ENCODE measurements around the gene FCGR3B.
"Not testable (repeated sequence)": the region's sequence is repeated elsewhere in the genome, so short reads cannot be mapped to it uniquely, and the experiment has no call there.

Gene FCGR3B

DNA sequence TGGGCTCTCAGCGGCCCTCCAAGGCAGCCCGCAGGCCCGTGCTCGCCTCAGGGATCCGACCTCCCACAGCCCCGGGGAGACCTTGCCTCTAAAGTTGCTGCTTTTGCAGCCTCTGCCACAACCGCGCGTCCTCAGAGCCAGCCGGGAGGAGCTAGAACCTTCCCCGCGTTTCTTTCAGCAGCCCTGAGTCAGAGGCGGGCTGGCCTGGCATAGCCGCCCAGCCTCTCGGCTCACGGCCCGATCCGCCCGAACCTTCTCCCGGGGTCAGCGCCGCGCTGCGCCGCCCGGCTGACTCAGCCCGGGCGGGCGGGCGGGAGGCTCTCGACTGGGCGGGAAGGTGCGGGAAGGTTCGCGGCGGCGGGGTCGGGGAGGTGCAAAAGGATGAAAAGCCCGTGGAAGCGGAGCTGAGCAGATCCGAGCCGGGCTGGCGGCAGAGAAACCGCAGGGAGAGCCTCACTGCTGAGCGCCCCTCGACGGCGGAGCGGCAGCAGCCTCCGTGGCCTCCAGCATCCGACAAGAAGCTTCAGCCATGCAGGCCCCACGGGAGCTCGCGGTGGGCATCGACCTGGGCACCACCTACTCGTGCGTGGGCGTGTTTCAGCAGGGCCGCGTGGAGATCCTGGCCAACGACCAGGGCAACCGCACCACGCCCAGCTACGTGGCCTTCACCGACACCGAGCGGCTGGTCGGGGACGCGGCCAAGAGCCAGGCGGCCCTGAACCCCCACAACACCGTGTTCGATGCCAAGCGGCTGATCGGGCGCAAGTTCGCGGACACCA is 25.0 kb downstream of the FCGR3B start:
- H3K4me3 ChIP-seq (ENCODE audit: low read depth, low read length), result not testable (repeated sequence)

DNA sequence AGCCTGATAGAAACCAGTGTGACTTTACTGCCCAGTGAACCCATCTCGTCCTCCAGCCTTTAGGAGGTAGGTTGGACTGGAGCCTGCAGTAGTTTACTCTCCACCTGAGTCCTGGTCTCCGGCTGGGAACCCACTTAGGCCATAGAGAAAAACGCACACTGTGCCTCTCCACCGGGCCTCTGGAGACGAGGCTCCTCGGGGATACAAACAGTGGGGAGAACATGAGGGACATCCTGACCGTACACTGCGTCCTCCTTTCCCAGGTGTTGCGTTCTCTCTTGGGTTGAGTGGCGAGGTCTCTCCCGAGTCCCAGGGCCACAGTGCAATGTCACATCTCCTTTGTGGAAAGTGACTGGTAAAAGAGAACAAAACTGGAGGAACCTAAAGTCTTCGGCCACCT is 26.0 kb downstream of the FCGR3B start:
- not testable (repeated sequence) for H3K4me3 ChIP-seq (ENCODE audit: low read depth, low read length)

DNA sequence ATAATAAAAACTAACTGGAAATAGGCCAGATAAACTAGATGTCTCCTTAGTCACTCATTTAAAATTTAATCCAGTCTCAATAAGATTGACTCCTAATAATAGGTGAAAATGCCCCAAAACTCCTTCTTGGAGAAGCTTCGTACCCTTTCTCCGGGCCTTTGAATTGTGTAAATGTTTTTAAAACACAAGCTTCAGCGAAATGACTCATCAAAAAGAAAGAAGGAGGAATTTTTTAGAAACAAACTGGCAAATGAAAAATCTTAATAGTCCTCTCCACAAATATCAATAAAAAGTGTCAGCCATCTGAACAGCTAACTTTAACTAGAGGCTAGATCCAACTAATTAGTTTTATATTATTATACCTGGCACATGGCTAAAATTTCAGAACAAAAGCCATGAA is 33.9 kb downstream of the FCGR3B start:
- H3K4me3 ChIP-seq (ENCODE audit: low read depth, low read length), result not testable (repeated sequence)

DNA sequence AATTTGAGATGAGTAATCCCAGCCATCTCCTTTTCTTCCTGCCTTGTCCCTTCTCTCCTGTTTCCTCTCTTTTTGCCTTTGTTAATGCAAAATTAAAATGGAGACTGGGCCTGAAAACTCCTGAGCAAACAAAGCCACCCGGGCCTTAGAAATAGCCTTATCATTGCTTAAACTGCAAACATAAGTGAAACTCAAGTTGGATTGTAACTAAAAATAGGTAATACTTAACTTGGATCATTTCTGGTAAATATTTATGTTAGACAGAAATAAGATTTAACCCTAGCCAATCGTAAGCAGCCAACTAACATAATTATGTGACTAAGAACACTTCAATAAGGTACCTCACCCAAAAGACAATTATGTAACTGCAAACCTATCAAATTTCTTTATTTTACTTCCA is 35.4 kb downstream of the FCGR3B start:
- H3K4me3 ChIP-seq (ENCODE audit: low read depth, low read length), result not testable (repeated sequence)

DNA sequence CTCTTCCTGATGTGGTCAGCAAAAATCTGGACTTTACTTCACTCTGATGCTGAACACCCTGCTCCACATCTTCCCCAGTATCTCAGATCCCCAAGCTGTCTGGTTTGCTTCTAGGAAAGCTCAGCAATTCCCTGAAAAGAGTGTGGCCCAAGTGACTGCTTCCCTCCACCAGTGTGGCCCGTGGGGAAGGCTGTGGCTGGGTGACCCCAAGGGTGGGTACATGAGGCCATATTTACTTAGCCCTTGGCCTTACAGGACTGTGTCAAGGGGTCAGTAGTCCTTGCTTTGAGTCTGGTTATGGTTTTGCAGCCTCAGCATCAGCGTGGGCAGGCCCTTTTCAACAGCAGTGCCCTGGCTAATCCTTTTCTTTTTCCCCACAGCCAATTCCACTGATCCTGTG is 35.8 kb downstream of the FCGR3B start:
- H3K4me3 ChIP-seq (ENCODE audit: low read depth, low read length), result not testable (repeated sequence)

DNA sequence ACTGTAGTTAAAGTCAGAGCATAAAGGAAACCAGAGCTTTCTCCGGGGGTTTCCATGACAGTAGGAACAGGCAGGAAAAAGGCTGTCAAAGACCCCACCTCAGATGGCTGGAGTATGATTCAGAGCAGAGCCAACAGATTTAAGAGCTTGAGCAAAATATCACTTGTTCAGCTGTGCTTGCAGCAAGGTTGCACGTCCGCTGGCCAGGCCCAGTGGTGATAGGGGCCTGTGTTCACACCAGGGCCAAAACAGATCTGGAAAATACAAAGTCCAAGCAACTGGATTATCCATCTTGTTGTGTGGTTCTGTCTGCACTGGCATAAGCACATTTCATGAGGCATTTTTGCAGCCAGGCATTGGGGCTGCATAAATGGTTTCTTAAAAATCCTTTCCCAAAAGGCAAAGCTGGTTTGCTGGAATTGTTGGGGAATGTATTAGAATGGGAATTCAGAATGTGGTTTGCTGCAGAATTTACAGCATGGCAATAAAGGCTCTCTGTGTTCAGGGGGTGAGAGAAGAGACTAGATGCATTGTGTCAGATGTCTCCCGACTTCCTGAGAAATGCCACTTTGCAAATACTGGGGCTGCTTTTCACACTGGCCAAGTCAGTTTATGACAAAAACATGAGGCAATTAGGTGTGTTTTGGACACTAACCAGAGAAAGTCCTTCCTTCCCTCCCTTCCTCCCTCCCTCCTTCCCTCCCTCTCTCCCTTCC is 36.5 kb downstream of the FCGR3B start:
- H3K4me3 ChIP-seq (ENCODE audit: low read depth, low read length), result not testable (repeated sequence)

DNA sequence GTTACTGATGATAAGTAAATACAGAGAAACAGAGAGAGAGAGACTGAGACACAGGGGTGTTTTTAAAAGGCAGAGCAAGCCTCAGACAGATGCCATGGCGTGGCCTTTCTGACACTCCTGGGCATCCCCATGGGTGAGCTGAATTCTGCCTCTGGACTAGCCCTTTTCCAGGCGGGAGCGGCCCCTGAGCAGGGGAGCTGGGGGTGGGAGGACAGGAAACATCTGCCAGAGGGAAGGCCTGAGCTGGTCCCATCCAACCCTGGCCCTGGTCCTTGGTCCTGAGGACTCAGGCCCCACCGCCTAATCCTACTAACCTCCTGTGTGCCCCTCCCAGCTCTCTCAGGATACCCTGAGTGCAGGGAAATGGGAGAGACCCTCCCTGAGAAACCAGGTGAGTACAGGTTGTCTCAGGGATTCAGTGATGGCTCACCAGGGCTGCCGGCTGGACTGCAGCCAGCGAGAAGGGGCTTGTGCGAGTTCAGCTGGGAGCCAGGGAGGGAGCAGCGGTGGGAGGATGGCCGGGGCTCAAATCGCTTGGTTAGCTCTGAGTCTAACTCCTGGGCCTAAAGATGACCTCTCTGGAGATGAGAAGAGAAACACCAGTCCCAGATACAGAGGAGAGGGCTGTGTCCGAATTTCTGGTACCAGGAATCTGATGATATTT is 37.8 kb downstream of the FCGR3B start:
- not testable (repeated sequence) for H3K4me3 ChIP-seq (ENCODE audit: low read depth, low read length)

DNA sequence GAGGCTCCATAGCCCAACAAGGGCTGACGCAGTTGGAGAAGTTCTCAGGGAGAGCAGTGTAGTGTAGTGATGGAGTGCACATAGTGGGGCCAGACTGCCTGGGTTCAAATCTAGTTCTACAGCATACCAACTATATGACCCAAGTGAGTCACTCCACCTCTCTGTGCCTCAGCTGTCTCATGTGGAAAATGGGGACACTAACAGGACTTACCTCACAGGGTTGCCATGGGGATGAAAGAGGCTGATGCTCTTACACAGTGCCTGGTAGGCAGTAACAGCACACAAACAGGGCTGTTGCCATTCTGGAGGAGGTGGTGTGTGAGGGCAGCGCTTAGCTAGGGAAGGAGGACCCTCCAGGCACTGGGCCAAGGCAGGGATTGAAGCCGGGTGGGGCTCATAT is 38.4 kb downstream of the FCGR3B start:
- not testable (repeated sequence) for H3K4me3 ChIP-seq (ENCODE audit: low read depth, low read length)

DNA sequence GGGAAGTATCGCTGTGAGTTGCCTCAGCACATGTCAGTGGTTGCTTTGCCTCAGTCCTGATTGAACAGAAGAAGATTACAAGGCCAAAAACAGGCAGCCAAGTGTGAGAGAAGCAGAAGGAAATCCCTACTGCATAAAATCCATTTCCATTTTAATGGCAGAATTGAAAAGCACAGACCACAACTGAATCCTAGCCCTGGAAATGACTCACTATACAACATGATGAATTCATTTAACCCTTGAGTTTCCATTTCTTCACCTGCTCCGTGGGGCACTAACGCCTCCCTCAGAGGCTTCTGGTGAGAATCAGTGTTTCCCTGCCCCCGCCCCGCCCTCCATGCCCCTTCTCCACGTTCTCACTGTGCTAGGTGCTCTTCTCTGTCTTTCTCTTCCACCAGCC is 41.1 kb downstream of the FCGR3B start:
- not testable (repeated sequence) for H3K4me3 ChIP-seq (ENCODE audit: low read depth, low read length)

DNA sequence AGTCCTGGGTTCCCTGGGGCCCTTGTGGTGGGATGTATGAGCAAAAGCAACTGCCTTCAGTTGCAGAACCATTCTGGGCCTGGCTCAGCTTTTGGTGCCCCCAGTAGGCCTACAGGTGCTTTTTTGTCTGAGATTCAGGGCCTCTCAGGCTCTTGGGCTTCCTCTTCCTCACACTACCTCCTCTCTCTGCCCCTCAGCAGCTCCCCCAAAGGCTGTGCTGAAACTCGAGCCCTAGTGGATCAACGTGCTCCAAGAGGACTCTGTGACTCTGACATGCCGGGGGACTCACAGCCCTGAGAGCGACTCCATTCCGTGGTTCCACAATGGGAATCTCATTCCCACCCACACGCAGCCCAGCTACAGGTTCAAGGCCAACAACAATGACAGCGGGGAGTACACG is 41.6 kb downstream of the FCGR3B start:
- H3K4me3 ChIP-seq (ENCODE audit: low read depth, low read length), result not testable (repeated sequence)

DNA sequence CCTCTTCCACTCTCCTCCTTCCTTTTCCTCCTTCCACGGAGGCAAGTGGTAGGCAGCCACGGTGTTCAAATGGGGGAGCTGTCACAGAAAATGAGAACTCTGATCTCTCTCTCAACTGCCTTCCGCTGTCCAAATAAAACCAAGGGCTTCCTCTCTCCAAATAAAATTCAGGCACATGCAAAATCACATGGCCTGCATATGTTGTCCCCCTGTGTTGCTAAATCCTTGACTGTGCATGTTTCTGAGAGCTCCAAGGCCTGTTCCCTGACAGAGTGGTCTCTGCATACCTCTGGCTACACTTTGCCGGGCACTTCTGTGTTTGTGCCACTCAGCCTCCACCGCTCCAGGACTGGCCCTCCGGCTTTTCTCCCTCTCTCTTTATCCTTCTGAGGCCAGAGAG is 42.4 kb downstream of the FCGR3B start:
- not testable (repeated sequence) for H3K4me3 ChIP-seq (ENCODE audit: low read depth, low read length)

DNA sequence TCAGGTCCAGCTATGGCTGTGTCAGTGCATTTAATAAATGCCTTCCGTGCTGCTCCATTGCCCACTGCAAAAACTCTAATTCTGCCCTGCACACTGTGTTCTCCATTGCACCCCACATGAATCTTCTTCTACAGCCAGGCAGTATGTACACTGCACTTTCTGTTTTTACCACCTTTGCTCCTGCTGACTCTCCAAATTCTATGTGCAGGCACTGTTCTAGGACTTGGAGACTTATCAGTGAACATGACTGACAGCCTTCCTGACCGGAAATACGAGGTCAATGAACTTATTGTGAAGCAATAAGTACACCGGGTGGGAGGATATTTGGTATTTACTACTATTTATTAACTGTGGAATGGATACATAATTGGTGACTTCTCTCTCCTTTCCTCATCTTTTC is 48.1 kb downstream of the FCGR3B start:
- H3K4me3 ChIP-seq (ENCODE audit: low read depth, low read length), result not testable (repeated sequence)

DNA sequence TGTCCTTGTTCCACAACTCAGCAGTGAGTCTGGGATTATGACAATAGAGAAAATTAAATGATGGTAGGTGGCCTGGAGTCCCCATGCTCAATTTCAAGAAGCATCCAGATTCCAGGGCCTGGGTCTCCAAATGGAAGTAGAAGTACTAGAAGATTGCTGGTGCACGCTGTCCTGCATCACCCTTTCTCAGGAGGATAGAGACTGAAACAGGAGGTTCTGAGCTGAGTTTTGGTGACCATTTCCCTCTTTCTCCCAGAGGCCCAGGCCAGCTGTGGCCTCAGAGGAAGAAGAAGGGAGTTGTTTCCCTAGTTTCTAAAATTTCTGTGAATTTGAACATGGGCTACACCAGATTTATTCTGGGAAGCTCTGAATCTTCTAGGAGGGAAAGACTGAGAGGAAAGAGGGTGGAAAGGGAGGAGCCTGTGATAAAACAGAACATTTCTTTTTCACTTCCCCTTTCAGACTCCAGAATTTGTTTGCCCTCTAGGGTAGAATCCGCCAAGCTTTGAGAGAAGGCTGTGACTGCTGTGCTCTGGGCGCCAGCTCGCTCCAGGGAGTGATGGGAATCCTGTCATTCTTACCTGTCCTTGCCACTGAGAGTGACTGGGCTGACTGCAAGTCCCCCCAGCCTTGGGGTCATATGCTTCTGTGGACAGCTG is 50.0 kb downstream of the FCGR3B start:
- not testable (repeated sequence) for H3K4me3 ChIP-seq (ENCODE audit: low read depth, low read length)

DNA sequence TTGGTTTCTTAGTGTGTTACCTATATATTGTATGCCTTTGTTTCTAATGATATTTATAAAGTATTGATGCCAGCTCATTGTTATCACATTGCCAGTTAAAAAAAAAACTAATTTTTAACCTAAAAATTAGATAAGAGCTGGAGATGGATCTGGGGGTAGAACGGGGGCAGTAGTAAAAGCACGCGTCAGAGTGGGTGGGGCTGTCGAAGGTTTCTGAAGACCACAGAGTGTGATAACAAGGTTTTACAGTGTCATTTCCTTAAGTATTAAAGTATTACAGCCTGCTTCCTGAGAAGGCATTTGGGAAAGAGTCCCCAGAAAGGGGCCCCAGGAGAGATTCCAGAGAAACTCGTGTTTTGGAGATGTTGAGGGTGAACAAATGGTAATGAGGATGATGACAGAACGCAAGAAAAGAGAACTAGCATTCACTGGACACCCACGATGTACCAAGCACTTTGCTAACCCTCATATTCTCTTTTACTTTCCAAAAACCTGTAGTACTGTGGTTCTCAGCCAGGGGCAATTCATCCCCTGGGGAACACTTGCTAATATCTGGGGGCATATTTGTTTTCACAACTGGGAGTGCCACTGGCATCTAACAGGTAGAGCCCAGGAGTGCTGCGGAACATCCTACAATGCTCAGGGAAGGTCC is 51.0 kb downstream of the FCGR3B start:
- H3K4me3 ChIP-seq (ENCODE audit: low read depth, low read length), result not testable (repeated sequence)

DNA sequence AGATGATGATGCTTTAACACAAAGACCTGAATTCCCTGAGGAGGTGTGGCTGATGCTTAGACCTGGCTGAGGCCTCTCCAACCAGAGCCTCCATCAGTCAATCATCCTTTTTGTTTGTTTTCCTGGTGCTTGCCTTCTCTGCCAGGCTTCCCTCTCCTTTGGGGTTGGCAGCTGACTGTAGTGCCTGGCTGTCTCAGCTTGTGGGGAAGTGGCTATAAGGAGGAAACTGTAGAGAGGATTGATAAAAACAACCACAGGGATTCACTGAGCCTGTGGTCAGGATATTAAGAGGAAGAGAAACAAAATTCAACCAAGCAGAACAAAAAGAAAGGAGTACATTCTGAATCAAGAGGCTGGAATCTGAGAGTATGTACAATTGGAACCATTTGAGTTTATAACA is 54.3 kb downstream of the FCGR3B start:
- H3K4me3 ChIP-seq (ENCODE audit: low read depth, low read length), result not testable (repeated sequence)
